Type B pancreatic cell (in vitro differentiated cells): Measurements from ENCODE around the gene MAPK13. TPM values are rescaled to one million over a fixed set of nuclear protein-coding genes. Genes with fewer than 3 reads are reported as not detected.

Source experiments
- DNase-seq: peaks from one replicate; pipeline ENCODE4 v3.0.0; 2021; ENCODE audit warnings: mixed read lengths; ENCODE audit not compliant: unreplicated experiment; ENCODE audit errors: extremely low spot score
- H3K27ac Mint-ChIP-seq: 2 replicates; pipeline ENCODE4 v1.8.0; 2021; ENCODE audit warnings: mild to moderate bottlenecking, mixed read lengths
- H3K27me3 Mint-ChIP-seq: 2 replicates; pipeline ENCODE4 v1.8.0; 2021; ENCODE audit warnings: mixed read lengths
- H3K36me3 Mint-ChIP-seq: 2 replicates; pipeline ENCODE4 v1.8.0; 2021; ENCODE audit warnings: mixed read lengths
- H3K4me1 Mint-ChIP-seq: one replicate; pipeline ENCODE4 v1.8.0; 2021; ENCODE audit warnings: mixed read lengths; ENCODE audit not compliant: unreplicated experiment
- H3K4me3 Mint-ChIP-seq: 2 replicates; pipeline ENCODE4 v1.8.0; 2021; ENCODE audit warnings: mild to moderate bottlenecking, mixed read lengths
- H3K9me3 Mint-ChIP-seq: 2 replicates; pipeline ENCODE4 v1.8.0; 2021; ENCODE audit warnings: mixed read lengths
- total RNA-seq: library from RNA; stranded (reverse); gene quantifications from 2 replicates; pipeline ENCODE4 v1.2.1, GENCODE V29; 2021; ENCODE audit warnings: low replicate concordance
- TF ChIP-seq, protein P1 (sequence below): fragments of 200-600 bp; sonication (generic); conservative IDR thresholded peaks from 2 replicates; pipeline ENCODE4 v1.5.0; 2021; ENCODE audit warnings: antibody characterized with exemption, mild to moderate bottlenecking

The MAPK13 gene
- total RNA-seq, 1 donor from 2014 or later: 29.4 TPM

DNA sequence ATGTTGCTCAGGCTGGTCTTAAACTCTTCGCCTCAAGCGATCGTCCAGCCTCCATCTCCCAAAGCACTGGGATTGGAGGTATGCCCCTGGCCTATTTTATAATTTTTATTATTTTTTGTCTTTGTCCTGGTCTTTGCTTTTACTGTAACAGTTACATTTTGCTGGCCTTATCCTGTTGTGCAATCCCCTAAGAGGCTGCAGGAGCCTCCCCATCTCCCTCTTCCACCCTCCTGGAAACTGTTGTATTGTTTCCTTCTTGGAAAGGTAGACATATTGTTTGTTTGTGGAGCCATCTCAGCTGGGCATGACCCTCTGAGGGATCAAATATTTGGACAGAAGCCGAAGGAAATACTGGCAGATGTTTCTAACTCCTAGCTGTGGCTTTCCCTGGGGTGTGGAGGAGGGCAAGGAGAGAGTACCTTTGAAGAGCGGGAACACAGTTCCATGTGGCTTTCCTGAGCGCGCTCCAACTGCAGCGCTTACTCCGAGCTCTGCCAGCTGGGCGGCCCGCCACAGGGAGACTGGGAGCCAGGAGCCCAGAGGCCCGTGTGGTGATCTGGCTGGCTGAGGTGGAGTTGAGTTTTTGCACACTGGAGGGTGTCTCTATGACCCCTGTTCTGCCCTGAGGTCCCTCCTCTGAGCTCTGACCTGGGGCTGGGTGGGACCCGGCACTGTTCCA, 4.9 kb downstream of the MAPK13 start:
- Mint-ChIP-seq H3K27ac (no peak overlapping the region), H3K27me3 (no peaks in the 10 kb centered on the region), H3K4me1 (peaks cover 37% of the 10 kb centered on the region), H3K36me3 (peaks cover 5% of the 10 kb centered on the region), H3K9me3 (no peaks in the 10 kb centered on the region), H3K4me3 (no peak overlapping the region)
- DNase-seq: no peak
- TF ChIP-seq, protein P1, sequence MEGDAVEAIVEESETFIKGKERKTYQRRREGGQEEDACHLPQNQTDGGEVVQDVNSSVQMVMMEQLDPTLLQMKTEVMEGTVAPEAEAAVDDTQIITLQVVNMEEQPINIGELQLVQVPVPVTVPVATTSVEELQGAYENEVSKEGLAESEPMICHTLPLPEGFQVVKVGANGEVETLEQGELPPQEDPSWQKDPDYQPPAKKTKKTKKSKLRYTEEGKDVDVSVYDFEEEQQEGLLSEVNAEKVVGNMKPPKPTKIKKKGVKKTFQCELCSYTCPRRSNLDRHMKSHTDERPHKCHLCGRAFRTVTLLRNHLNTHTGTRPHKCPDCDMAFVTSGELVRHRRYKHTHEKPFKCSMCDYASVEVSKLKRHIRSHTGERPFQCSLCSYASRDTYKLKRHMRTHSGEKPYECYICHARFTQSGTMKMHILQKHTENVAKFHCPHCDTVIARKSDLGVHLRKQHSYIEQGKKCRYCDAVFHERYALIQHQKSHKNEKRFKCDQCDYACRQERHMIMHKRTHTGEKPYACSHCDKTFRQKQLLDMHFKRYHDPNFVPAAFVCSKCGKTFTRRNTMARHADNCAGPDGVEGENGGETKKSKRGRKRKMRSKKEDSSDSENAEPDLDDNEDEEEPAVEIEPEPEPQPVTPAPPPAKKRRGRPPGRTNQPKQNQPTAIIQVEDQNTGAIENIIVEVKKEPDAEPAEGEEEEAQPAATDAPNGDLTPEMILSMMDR: no peak

DNA sequence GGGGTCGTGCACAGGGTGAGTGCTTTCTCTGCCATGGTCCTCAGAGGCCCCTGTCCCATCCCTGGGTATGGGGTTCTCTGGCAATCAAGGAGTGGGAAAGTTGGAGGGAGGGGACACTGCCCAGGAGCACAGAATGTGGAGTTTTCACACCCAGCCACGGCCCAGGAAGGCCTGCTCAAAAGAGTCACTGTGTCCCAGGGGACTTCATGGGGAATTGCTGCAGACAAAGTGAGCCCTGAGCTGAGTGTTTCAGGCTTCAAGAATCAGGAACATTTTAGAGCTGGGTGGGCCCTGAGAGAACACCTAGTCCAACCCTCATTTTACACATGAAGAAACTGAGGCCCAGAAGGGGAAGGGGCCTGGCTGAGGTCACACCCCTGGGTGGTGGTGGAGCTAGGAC, 5.7 kb downstream of the MAPK13 start:
- H3K27me3 Mint-ChIP-seq: no peaks in the 10 kb centered on the region
- peaks cover 5% of the 10 kb centered on the region for H3K36me3 Mint-ChIP-seq
- no peaks in the 10 kb centered on the region for H3K9me3 Mint-ChIP-seq
- peaks cover 37% of the 10 kb centered on the region for H3K4me1 Mint-ChIP-seq
- DNase-seq: no peak
- TF ChIP-seq, protein P1: no peak
- H3K27ac Mint-ChIP-seq: no peak overlapping the region
- no peak overlapping the region for H3K4me3 Mint-ChIP-seq

DNA sequence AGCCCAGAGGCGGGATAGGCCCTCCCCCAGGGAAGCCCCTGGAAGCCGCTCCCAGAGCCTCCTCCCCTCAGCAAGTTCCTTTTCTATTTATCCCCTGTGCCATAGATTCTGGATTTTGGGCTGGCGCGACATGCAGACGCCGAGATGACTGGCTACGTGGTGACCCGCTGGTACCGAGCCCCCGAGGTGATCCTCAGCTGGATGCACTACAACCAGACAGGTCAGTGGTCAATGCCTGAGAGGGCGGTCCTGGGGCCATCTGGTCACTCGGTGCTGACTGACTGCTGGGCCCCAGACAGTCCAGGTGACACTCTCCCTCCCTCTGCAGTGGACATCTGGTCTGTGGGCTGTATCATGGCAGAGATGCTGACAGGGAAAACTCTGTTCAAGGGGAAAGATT, 6.2 kb downstream of the MAPK13 start:
- peaks cover 34% of the 10 kb centered on the region for H3K4me1 Mint-ChIP-seq

DNA sequence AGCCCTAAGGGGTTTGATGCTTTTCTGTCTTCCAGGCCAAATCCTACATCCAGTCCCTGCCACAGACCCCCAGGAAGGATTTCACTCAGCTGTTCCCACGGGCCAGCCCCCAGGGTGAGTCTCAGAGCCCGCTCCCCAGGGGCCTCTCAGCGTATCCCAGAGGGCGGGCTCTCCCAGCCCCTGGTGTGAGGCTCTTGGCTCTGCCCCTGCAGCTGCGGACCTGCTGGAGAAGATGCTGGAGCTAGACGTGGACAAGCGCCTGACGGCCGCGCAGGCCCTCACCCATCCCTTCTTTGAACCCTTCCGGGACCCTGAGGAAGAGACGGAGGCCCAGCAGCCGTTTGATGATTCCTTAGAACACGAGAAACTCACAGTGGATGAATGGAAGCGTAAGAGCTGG, 8.4 kb downstream of the MAPK13 start:
- Mint-ChIP-seq H3K4me3 (no peak overlapping the region), H3K27me3 (no peaks in the 10 kb centered on the region), H3K36me3 (peaks cover 2% of the 10 kb centered on the region), H3K4me1 (peaks cover 13% of the 10 kb centered on the region), H3K27ac (no peak overlapping the region), H3K9me3 (no peaks in the 10 kb centered on the region)
- DNase-seq: no peak
- TF ChIP-seq, protein P1: no peak

More for the DNA sequence above, 6.2 kb downstream of the MAPK13 start:
- H3K27ac Mint-ChIP-seq: peak overlapping the region; percentile 46
- H3K9me3 Mint-ChIP-seq: no peaks in the 10 kb centered on the region
- no peaks in the 10 kb centered on the region for H3K27me3 Mint-ChIP-seq
- H3K4me3 Mint-ChIP-seq: no peak overlapping the region
- H3K36me3 Mint-ChIP-seq: peaks cover 5% of the 10 kb centered on the region
- TF ChIP-seq, protein P1: no peak
- no peak for DNase-seq

DNA sequence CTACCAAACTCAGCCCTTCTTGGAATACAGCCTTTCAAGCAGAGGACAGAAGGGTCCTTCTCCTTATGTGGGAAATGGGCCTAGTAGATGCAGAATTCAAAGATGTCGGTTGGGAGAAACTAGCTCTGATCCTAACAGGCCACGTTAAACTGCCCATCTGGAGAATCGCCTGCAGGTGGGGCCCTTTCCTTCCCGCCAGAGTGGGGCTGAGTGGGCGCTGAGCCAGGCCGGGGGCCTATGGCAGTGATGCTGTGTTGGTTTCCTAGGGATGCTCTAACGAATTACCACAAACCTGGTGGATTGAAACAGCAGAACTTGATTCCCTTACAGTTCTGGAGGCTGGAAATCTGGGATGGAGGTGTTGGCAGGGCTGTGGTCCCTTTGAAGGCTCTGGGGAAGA, 9.1 kb downstream of the MAPK13 start:
- Mint-ChIP-seq H3K4me3 (no peak overlapping the region), H3K9me3 (no peaks in the 10 kb centered on the region), H3K4me1 (peaks cover 10% of the 10 kb centered on the region), H3K27me3 (no peaks in the 10 kb centered on the region), H3K36me3 (no peaks in the 10 kb centered on the region), H3K27ac (no peak overlapping the region)
- TF ChIP-seq, protein P1: peak; percentile 53
- DNase-seq: no peak
